PFSK-1 (cell line): ENCODE data around the gene KLK6.

Experiments
- POLR2AphosphoS5 ChIP-seq: IDR thresholded peaks from 2 replicates; pipeline ENCODE4 v1.6.1; 2012; ENCODE audit warnings: low read depth, mild to moderate bottlenecking, control low read depth, low read length, moderate library complexity
- REST ChIP-seq, 2 experiments: IDR thresholded peaks; 2 replicates each; pipeline versions ENCODE4 v1.6.1 to v1.8.0; 2011 to 2012; ENCODE audit warnings: low read depth in 2 of 2, low read length in 2 of 2, control low read depth in 1 of 2, inconsistent platforms in 1 of 2, mild to moderate bottlenecking in 1 of 2, moderate library complexity in 1 of 2; ENCODE audit not compliant: insufficient read depth in 1 of 2
- SIN3A ChIP-seq: IDR thresholded peaks from 2 replicates; pipeline ENCODE4 v1.6.1; 2012; ENCODE audit warnings: mild to moderate bottlenecking, low read length, moderate library complexity, borderline replicate concordance; ENCODE audit not compliant: insufficient read depth
- TAF1 ChIP-seq: IDR thresholded peaks from 2 replicates; pipeline ENCODE4 v1.6.1; 2012; ENCODE audit warnings: low read length, control low read depth, borderline replicate concordance; ENCODE audit not compliant: insufficient read depth

GRCh38 chr19:51016798-51017683 lies 47.6 kb upstream of the KLK6 start:
- TF ChIP-seq REST (IDR thresholded peaks at IDR 0.05; ENCODE audit: insufficient read depth in 1 of 2, low read depth in 2 of 2, low read length in 2 of 2) (no peak), SIN3A (no peak), POLR2AphosphoS5 (no peak), TAF1 (no peak)
